ENCODE data around the gene TMEM128. TPM values are rescaled to one million over a fixed set of nuclear protein-coding genes. Genes with fewer than 3 reads are reported as not detected.

TMEM128 gene
- total and polyA plus RNA-seq, 7 donors = 11.1 to 33.0 (median 22.1) TPM

GRCh38 chr4:4281787-4282186, 33.8 kb upstream of the TMEM128 start:
- Histone ChIP-seq H3K4me3 (no peak overlapping the region), H3K27ac (no peak overlapping the region), H3K9me3 (no peaks in the 10 kb centered on the region), H3K4me1 (no peaks in the 10 kb centered on the region), H3K27me3 (no peaks in the 10 kb centered on the region), H3K36me3 (peaks cover 0 to 94% (median 34%) of the 10 kb centered on the region in 4 donors)
- 84 to 92% methylated on average over 6 of the region's 6 CpGs for WGBS, 2 donors
- DNase-seq = no peak
- intact Hi-C loops (cut with DNase I) = no loop called here
- TF ChIP-seq EP300 (IDR thresholded peaks at IDR 0.05) (no peak), CTCF (IDR thresholded peaks at IDR 0.05) (no peak), POLR2AphosphoS5 (IDR thresholded peaks at IDR 0.05) (no peak), POLR2A (IDR thresholded peaks at IDR 0.05) (no peak)

GRCh38 chr4:4277531-4277930, 29.5 kb upstream of the TMEM128 start:
- no peak for DNase-seq
- Histone ChIP-seq H3K9me3 (no peaks in the 10 kb centered on the region), H3K27me3 (no peaks in the 10 kb centered on the region), H3K27ac (no peak overlapping the region), H3K4me3 (no peak overlapping the region), H3K4me1 (no peaks in the 10 kb centered on the region), H3K36me3 (peaks cover 15 to 98% (median 49%) of the 10 kb centered on the region in 4 donors)
- intact Hi-C loops (cut with DNase I) = no loop called here
- TF ChIP-seq EP300 (IDR thresholded peaks at IDR 0.05) = no peak
- TF ChIP-seq CTCF (IDR thresholded peaks at IDR 0.05) = no peak
- TF ChIP-seq POLR2A (IDR thresholded peaks at IDR 0.05) = no peak
- no peak for TF ChIP-seq POLR2AphosphoS5 (IDR thresholded peaks at IDR 0.05)
- WGBS, 2 donors = 77 to 84% methylated on average over 6 of the region's 6 CpGs

- Histone ChIP-seq H3K4me3 (no peak overlapping the region), H3K9me3 (no peaks in the 10 kb centered on the region), H3K27me3 (no peaks in the 10 kb centered on the region), H3K4me1 (no peaks in the 10 kb centered on the region), H3K27ac (no peak overlapping the region), H3K36me3 (peaks cover 15 to 92% (median 40%) of the 10 kb centered on the region in 4 donors)
- TF ChIP-seq POLR2A (IDR thresholded peaks at IDR 0.05) (no peak), EP300 (IDR thresholded peaks at IDR 0.05) (no peak), CTCF (IDR thresholded peaks at IDR 0.05) (no peak), POLR2AphosphoS5 (IDR thresholded peaks at IDR 0.05) (no peak)
- no peak for DNase-seq
- WGBS, 2 donors = 95 to 96% methylated on average over 14 of the region's 14 CpGs
- intact Hi-C loops (cut with DNase I) = no loop called here
These were observed 26.2 kb upstream of the TMEM128 start for GRCh38 chr4:4274226-4274625.

GRCh38 chr4:4271912-4272311, 23.9 kb upstream of the TMEM128 start:
- TF ChIP-seq EP300 (IDR thresholded peaks at IDR 0.05) (no peak), POLR2A (IDR thresholded peaks at IDR 0.05) (no peak), POLR2AphosphoS5 (IDR thresholded peaks at IDR 0.05) (no peak), CTCF (IDR thresholded peaks at IDR 0.05) (no peak)
- H3K4me3 ChIP-seq = no peak overlapping the region

GRCh38 chr4:4270529-4270928, 22.5 kb upstream of the TMEM128 start:
- Histone ChIP-seq H3K9me3 (no peaks in the 10 kb centered on the region), H3K4me3 (no peak overlapping the region), H3K4me1 (no peaks in the 10 kb centered on the region), H3K27me3 (no peaks in the 10 kb centered on the region), H3K36me3 (peaks cover 10 to 82% (median 22%) of the 10 kb centered on the region in 4 donors), H3K27ac (no peak overlapping the region)
- no peak for DNase-seq
- TF ChIP-seq CTCF (IDR thresholded peaks at IDR 0.05) (no peak), EP300 (IDR thresholded peaks at IDR 0.05) (no peak), POLR2A (IDR thresholded peaks at IDR 0.05) (no peak), POLR2AphosphoS5 (IDR thresholded peaks at IDR 0.05) (no peak)
- intact Hi-C loops (cut with DNase I) = no loop called here
- WGBS, 2 donors = 80 to 83% methylated on average over 4 of the region's 4 CpGs

More at GRCh38 chr4:4271912-4272311, 23.9 kb upstream of the TMEM128 start:
- H3K27me3 ChIP-seq = no peaks in the 10 kb centered on the region
- intact Hi-C loops (cut with DNase I) = no loop called here
- peaks cover 15 to 89% (median 24%) of the 10 kb centered on the region in 4 donors for H3K36me3 ChIP-seq
- 86 to 91% methylated on average over 10 of the region's 10 CpGs for WGBS, 2 donors
- DNase-seq = no peak
- H3K4me1 ChIP-seq = no peaks in the 10 kb centered on the region
- no peaks in the 10 kb centered on the region for H3K9me3 ChIP-seq
- H3K27ac ChIP-seq = no peak overlapping the region
